Dendritic cell treated with granulocyte-macrophage colony-stimulating factor and Interleukin-4, amounts not matched to agents 40 ng/mL and 50 ng/mL, for 4 days (primary cell): ENCODE measurements around the gene TEX2.
"Not testable (repeated sequence)": the region's sequence is repeated elsewhere in the genome, so short reads cannot be mapped to it uniquely, and the experiment has no call there.

Experiments
- H3K27ac Mint-ChIP-seq: one replicate; pipeline ENCODE4 v1.8.0; 2022; ENCODE audit warnings: mild to moderate bottlenecking, mixed read lengths
- H3K27me3 Mint-ChIP-seq: one replicate; pipeline ENCODE4 v1.8.0; 2022; ENCODE audit warnings: mild to moderate bottlenecking, mixed read lengths
- H3K36me3 Mint-ChIP-seq: one replicate; pipeline ENCODE4 v1.8.0; 2022; ENCODE audit warnings: low read depth, mixed read lengths
- H3K4me1 Mint-ChIP-seq: one replicate; pipeline ENCODE4 v1.8.0; 2022; ENCODE audit warnings: low read depth, mixed read lengths
- H3K4me3 Mint-ChIP-seq: one replicate; pipeline ENCODE4 v1.8.0; 2022; ENCODE audit warnings: mild to moderate bottlenecking, moderate library complexity, mixed read lengths
- H3K9me3 Mint-ChIP-seq: one replicate; pipeline ENCODE4 v1.8.0; 2022; ENCODE audit warnings: mixed read lengths
- intact Hi-C: fragments of 100-400 bp; cut with micrococcal nuclease; formaldehyde crosslinking; loops from one replicate; pipeline ENCODE4 v1.15.0; 2022

TEX2 gene

DNA sequence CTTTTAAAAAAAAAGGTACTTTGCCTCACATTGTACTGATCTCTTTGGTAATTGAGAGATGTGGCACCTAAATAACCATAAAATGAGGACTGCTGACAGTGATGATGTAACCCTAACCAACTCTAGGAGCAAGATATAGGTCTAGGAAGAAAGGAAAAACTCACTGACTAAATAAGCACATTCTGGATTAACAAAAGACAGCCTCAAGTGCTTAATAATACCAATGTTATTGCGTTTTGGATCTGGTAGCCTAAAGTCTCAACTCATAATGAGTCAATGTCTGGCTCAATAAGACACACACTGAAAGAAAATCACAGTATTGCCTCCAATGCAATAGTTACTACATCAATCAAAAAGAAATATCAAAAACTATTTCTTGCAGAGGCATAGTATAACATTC, 136.1 kb downstream of the TEX2 start:
- H3K4me1 Mint-ChIP-seq = peaks cover 42% of the 10 kb centered on the region
- H3K9me3 Mint-ChIP-seq = no peaks in the 10 kb centered on the region
- H3K27ac Mint-ChIP-seq = no peak overlapping the region
- H3K4me3 Mint-ChIP-seq = no peak overlapping the region
- no peaks in the 10 kb centered on the region for H3K27me3 Mint-ChIP-seq
- H3K36me3 Mint-ChIP-seq = peaks cover 15% of the 10 kb centered on the region
- intact Hi-C loops = loop anchor here (5.0 kb wide), 1 partner anchor 35 kb away; no protein-coding TSS in a partner anchor

DNA sequence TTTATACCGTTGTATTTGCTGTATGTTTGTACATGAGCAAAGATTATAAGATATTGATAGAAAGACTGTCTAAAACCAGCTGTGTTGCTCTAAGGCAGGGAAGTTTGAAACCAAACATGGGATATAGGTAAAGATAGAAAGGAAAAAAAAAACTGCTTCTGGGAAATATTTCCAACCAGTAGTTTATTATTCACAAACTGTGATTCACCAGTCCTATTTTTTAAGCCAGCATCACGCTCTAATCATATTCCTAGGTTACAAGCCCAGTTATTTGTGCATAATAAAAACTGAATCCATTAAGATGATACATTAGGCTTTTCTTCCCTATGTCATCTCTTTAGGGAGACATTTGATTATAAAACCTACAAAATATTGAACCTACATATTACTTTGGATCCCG, 137.1 kb downstream of the TEX2 start:
- no peaks in the 10 kb centered on the region for H3K27me3 Mint-ChIP-seq
- peaks cover 38% of the 10 kb centered on the region for H3K4me1 Mint-ChIP-seq
- no peak overlapping the region for H3K4me3 Mint-ChIP-seq
- H3K27ac Mint-ChIP-seq = no peak overlapping the region
- peaks cover 15% of the 10 kb centered on the region for H3K36me3 Mint-ChIP-seq
- H3K9me3 Mint-ChIP-seq = no peaks in the 10 kb centered on the region
- intact Hi-C loops = loop anchor here (5.0 kb wide), 1 partner anchor 34 kb away; no protein-coding TSS in a partner anchor

- Mint-ChIP-seq H3K27ac (no peak overlapping the region), H3K4me3 (no peak overlapping the region), H3K4me1 (peaks cover 39% of the 10 kb centered on the region), H3K27me3 (no peaks in the 10 kb centered on the region), H3K36me3 (peaks cover 9% of the 10 kb centered on the region), H3K9me3 (no peaks in the 10 kb centered on the region)
- intact Hi-C loops = loop anchor here (5.0 kb wide), 1 partner anchor 32 kb away; no protein-coding TSS in a partner anchor
Observed at GRCh38 chr17:64124609-64125008, 138.5 kb downstream of the TEX2 start.

DNA sequence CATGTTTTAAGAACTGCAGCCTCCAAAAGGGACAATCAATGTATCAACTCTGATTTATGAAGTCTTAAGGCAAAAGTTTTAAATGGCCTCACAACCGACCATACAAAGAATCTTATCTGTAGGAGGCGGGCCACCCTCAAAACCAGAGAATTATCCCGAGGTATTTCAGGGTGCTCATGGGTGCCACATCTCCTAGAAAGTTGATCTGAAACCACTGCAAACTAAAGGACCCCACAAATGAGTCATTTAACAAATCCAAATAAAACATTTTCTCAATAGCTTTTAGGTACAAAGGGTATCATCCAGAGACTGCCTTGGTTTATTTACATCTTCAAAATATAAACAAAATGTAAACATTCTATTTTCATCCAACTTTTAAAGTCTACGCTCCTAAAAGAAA, 139.9 kb downstream of the TEX2 start:
- H3K36me3 Mint-ChIP-seq = peaks cover 9% of the 10 kb centered on the region
- H3K4me3 Mint-ChIP-seq = no peak overlapping the region
- H3K27me3 Mint-ChIP-seq = no peaks in the 10 kb centered on the region
- intact Hi-C loops = no loop called here
- H3K9me3 Mint-ChIP-seq = no peaks in the 10 kb centered on the region
- H3K4me1 Mint-ChIP-seq = peaks cover 38% of the 10 kb centered on the region
- no peak overlapping the region for H3K27ac Mint-ChIP-seq

GRCh38 chr17:64120972-64121786, 141.9 kb downstream of the TEX2 start:
- peaks cover 47% of the 10 kb centered on the region for H3K4me1 Mint-ChIP-seq
- H3K27me3 Mint-ChIP-seq, H3K4me3 Mint-ChIP-seq, H3K36me3 Mint-ChIP-seq, intact Hi-C loops, H3K9me3 Mint-ChIP-seq, H3K27ac Mint-ChIP-seq: not testable (repeated sequence)

DNA sequence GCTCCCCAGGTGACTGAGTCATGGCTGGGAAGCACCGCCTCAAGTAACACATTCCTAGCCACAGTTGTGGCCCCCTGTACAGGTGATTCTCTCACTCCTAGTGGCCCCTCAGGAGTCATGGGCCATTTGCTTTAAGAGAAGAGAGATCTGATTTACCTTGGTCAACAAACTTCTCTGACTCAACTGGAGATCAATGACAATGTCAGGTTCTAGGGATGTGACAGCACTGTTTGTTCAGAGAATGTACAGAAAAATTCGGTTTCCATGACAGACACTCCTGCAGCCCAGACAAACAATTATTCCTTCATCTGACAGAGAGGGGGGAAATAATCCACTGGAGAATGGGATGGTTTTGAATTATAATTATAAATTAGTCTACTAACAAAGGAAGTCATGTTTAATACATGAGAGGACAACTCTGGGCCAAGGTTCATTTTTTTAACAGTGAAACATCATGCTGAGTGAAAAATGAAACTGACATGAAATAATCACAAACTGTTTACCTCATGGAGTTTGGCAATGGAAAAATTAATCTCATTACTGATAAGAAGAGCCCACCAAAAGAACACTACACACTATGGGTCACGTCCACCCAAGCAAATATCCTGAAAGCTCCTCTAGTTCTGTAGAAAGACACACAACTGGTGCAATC, 142.8 kb downstream of the TEX2 start:
- intact Hi-C loops = no loop called here
- H3K36me3 Mint-ChIP-seq = peaks cover 9% of the 10 kb centered on the region
- no peaks in the 10 kb centered on the region for H3K9me3 Mint-ChIP-seq
- H3K27me3 Mint-ChIP-seq = no peaks in the 10 kb centered on the region
- H3K4me1 Mint-ChIP-seq = peaks cover 49% of the 10 kb centered on the region
- no peak overlapping the region for H3K27ac Mint-ChIP-seq
- H3K4me3 Mint-ChIP-seq = no peak overlapping the region

- intact Hi-C loops = no loop called here
- no peaks in the 10 kb centered on the region for H3K27me3 Mint-ChIP-seq
- H3K4me1 Mint-ChIP-seq = peaks cover 52% of the 10 kb centered on the region
- H3K4me3 Mint-ChIP-seq = peak overlapping the region; percentile 4
- H3K27ac Mint-ChIP-seq = no peak overlapping the region
- H3K9me3 Mint-ChIP-seq = no peaks in the 10 kb centered on the region
- peaks cover 8% of the 10 kb centered on the region for H3K36me3 Mint-ChIP-seq
Observed at GRCh38 chr17:64117981-64118979, 144.8 kb downstream of the TEX2 start.

GRCh38 chr17:64115822-64116534, 147.1 kb downstream of the TEX2 start:
- Mint-ChIP-seq H3K4me1 (peaks cover 62% of the 10 kb centered on the region), H3K27ac (no peak overlapping the region), H3K27me3 (no peaks in the 10 kb centered on the region), H3K4me3 (no peak overlapping the region), H3K9me3 (no peaks in the 10 kb centered on the region), H3K36me3 (peaks cover 13% of the 10 kb centered on the region)
- intact Hi-C loops = no loop called here

DNA sequence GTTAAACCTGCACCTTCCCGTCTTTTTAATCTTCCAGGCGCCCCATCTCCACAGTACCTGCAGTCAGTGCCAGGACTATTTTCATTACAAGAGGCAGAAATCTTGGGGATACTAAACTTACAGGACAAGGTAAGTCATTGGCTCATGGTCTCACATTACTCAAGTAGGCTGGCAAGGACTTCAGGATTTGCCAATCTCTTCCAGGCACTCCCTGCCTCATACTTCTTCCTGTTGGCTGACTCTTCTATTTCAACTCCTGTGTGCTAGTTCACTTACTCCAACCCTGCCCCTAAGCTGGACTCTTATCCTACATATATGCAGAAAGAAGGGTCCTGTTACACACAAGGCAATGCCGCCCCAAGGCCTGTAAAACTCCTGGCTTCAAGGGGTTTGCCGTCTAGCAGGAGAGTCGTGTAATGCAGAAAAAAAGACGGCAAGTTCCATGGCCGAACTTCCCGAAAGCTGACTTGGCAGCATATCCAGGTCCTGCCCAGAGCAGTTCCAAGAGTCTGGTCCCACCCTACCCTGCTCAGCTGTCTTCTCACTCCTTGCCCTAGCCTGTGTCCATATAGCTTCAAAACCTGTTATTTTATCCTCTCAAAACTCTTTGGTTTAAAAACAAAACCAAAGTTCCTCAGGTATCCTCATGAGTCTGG, 147.9 kb downstream of the TEX2 start:
- H3K4me3 Mint-ChIP-seq = no peak overlapping the region
- intact Hi-C loops = no loop called here
- H3K27ac Mint-ChIP-seq = peak overlapping the region; percentile 48
- H3K9me3 Mint-ChIP-seq = no peaks in the 10 kb centered on the region
- H3K4me1 Mint-ChIP-seq = peaks cover 59% of the 10 kb centered on the region
- peaks cover 13% of the 10 kb centered on the region for H3K36me3 Mint-ChIP-seq
- H3K27me3 Mint-ChIP-seq = no peaks in the 10 kb centered on the region

GRCh38 chr17:64113006-64113405, 150.1 kb downstream of the TEX2 start:
- peaks cover 58% of the 10 kb centered on the region for H3K4me1 Mint-ChIP-seq
- no peaks in the 10 kb centered on the region for H3K9me3 Mint-ChIP-seq
- no peaks in the 10 kb centered on the region for H3K27me3 Mint-ChIP-seq
- intact Hi-C loops = no loop called here
- no peak overlapping the region for H3K27ac Mint-ChIP-seq
- H3K36me3 Mint-ChIP-seq = peaks cover 13% of the 10 kb centered on the region
- no peak overlapping the region for H3K4me3 Mint-ChIP-seq

GRCh38 chr17:64111831-64112230, 151.2 kb downstream of the TEX2 start:
- Mint-ChIP-seq H3K4me3 (no peak overlapping the region), H3K27ac (no peak overlapping the region), H3K9me3 (no peaks in the 10 kb centered on the region), H3K4me1 (peaks cover 53% of the 10 kb centered on the region), H3K36me3 (peaks cover 13% of the 10 kb centered on the region), H3K27me3 (no peaks in the 10 kb centered on the region)
- intact Hi-C loops = no loop called here

GRCh38 chr17:64110379-64111152, 152.5 kb downstream of the TEX2 start:
- Mint-ChIP-seq H3K27me3 (no peaks in the 10 kb centered on the region), H3K27ac (no peak overlapping the region), H3K9me3 (no peaks in the 10 kb centered on the region), H3K4me3 (no peak overlapping the region), H3K36me3 (peaks cover 13% of the 10 kb centered on the region), H3K4me1 (peaks cover 55% of the 10 kb centered on the region)
- intact Hi-C loops = no loop called here
